GM12892 (cell line): ENCODE results near the gene HMX1.

Experiments used
- POLR2A ChIP-seq: IDR thresholded peaks from 2 replicates; pipeline ENCODE4 v1.6.1; 2011; ENCODE audit warnings: low read depth, low read length, control low read depth
- POLR2AphosphoS5 ChIP-seq: IDR thresholded peaks from 2 replicates; pipeline ENCODE4 v1.6.1; 2011; ENCODE audit warnings: low read depth, low read length, control low read depth

- TF ChIP-seq POLR2A (no peak), POLR2AphosphoS5 (no peak)
Measured at GRCh38 chr4:8905226-8905772, 33.7 kb upstream of the HMX1 start.
